HG02798 (cell line): Measurements from ENCODE around the gene POLN.
"Not testable (repeated sequence)": the region's sequence is repeated elsewhere in the genome, so short reads cannot be mapped to it uniquely, and the experiment has no call there.

Experiments used
- ATAC-seq: cut with Tn5 transposase; IDR thresholded peaks from one replicate; pipeline ENCODE4 v1.9.1; 2021; ENCODE audit warnings: mild to moderate bottlenecking; ENCODE audit not compliant: unreplicated experiment, poor library complexity

The POLN gene

GRCh38 chr4:2231082-2231481 lies 10.8 kb downstream of the POLN start:
- no peak for ATAC-seq

DNA sequence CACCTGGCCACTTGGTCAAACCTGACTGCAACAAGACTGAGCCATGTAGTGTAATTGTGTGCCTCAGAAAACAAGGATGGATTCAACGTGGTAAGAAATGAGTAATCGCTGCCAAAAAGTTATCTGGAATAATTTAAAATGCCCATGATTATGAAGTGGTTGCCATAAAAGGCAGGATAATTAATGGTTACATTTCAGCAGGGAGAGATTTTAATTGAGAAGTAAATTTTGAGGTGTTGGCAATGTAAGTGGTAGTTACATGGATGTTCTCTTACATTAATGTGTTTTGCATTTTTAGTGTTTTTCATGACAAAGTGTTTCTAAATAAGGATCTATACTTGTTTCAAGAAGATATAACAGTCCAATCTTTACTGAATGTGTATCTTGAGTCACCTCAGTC lies 15.7 kb downstream of the POLN start:
- no peak for ATAC-seq

DNA sequence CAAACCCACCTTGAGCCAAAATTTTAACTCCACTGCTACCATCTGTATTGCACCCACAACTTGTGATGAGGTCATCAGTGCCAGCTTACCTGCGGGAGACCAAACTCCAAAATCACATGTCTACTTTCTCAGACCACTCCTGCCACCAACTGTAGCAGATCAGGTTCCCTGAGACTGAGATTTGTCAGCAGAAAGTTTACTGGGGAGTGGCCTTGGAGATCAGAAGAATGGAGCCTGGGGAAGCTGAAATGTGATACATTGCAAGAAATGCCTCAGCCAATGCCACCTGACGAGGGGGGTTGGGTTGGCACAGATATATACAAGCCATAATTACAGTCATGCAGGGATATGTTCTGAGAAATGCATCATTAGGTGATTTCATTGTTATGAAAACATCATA lies 19.1 kb downstream of the POLN start:
- ATAC-seq: no peak

GRCh38 chr4:2221378-2221777 lies 20.5 kb downstream of the POLN start:
- ATAC-seq: not testable (repeated sequence)

DNA sequence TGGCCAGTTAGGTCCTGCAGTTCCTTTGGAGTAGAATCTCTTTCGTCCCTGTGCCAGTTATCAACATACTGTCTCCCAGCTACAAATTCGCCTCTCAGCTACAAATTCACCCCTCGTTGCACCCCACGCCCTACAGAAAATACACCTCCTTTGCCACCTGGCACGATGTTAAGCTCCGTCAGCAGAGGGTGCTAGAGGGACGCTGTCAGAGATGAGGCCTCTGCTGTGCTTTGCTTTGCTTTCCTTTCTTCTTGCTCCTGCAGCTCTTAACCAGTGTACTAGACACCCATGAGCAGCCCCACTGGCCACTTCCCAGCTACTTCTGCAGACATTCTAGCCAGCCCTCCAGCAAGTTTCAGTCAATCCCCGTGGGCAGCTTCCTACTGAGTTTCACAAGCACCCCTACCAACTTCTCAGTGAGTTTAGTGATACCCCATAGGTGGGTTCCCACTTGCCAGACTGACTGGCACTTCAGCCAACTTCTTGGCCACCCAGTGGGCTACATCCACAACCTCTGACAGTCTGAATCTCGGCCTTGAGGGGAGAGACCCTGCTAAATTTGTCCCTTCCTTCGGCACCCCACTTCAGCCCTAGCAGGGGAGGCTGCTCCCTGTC lies 21.8 kb downstream of the POLN start:
- peak; percentile 69 for ATAC-seq

DNA sequence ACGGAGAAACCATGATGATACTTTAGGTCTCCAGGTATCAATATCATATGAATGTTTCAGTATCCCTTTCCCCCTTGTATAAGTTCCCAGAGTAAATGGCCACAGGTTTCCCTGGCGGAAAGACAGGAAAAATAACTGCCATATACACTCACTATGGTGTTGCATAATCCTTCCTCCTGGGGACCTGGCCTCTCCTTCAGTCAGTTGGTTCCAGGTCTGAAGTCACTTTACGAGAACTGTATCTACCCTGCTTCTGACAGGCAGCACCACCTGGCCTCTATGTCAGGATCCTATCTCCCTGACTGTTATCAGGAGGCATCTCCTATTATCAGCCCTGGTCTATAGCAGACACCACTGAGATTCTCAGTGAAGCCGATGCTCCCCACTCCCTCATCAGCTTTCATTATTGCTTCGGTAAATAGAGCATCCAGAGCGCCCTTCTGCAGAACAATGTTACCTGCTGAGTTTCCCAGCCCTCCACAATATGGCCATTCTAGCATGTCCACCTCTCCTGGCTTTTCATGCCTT lies 22.6 kb downstream of the POLN start:
- ATAC-seq: no peak

DNA sequence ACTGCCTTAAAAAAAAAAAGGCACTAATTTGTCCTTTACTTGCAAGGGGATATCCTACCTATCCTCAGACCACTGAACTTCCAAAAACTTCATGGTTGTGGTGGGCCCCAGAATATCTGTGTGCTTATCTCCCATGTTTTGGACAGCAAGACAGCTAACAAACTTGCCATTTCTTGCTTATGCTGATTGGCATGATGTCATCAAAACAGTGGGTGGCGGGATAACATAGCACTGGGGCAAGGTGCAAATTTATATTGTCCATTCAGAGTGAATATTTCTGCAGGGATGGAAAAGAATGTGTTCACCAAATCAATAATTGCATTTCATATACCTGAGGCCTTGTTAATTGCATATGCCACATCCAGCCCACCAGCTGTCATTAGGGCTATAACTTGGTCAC lies 23.5 kb downstream of the POLN start:
- ATAC-seq: no peak

DNA sequence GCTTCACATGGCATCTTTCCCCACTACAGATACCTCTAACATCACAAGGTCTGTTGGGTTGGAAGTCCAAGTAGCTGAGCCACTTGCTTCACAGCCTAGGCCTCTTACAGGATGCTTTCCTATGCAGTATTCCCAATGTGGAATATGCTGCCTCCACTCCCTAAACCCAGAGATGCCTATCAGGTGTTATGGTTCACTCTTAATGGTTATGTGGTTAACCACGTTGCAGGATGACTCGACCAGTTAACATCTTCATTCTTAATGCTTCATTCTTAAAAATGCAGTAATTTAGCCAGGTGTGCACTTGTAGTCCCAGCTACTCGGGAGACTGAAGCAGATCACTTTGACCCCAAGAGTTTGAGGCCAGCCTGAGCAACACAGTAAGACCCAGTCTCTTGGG lies 24.2 kb downstream of the POLN start:
- ATAC-seq: no peak

- ATAC-seq: no peak
Observed at GRCh38 chr4:2212831-2213230, 29.1 kb downstream of the POLN start.

DNA sequence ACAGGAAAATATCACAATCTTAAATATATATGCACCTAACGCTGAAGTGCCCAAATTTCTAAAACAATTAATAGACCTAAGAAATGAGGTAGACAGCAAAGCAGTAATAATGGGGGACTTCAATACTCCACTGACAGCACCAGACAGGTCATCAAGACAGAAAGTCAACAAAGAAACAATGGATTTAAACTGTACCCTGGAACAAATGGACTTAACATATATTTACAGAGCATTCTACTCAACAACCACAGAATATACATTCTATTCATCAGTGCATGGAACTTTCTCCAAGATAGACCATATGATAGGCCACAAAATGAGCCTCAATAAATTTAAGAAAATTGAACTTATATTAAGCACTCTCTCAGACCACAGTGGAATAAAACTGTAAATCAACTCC lies 39.1 kb downstream of the POLN start:
- not testable (repeated sequence) for ATAC-seq

DNA sequence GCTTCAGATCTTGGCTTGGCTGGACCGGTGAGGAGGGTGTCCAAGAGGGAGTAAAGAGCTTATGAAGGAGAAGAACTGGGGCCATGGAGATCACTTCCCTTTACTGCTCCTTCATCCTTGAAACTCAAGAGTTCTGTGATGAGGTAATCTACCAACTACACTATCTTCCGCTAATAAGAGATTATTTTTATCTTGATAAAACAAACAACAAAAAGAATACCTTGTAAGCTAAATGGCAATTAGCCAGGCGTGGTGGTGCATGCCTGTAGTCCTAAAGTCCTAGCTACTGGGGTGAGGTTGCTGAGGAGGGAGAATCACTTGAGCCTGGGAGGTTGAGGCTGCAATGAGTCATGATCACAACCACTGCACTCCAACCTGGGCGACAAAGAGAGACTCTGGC lies 47.4 kb downstream of the POLN start:
- ATAC-seq: no peak

- ATAC-seq: no peak
Observed at GRCh38 chr4:2193326-2193725, 48.6 kb downstream of the POLN start.

GRCh38 chr4:2186865-2187172 lies 55.1 kb downstream of the POLN start:
- ATAC-seq: no peak

DNA sequence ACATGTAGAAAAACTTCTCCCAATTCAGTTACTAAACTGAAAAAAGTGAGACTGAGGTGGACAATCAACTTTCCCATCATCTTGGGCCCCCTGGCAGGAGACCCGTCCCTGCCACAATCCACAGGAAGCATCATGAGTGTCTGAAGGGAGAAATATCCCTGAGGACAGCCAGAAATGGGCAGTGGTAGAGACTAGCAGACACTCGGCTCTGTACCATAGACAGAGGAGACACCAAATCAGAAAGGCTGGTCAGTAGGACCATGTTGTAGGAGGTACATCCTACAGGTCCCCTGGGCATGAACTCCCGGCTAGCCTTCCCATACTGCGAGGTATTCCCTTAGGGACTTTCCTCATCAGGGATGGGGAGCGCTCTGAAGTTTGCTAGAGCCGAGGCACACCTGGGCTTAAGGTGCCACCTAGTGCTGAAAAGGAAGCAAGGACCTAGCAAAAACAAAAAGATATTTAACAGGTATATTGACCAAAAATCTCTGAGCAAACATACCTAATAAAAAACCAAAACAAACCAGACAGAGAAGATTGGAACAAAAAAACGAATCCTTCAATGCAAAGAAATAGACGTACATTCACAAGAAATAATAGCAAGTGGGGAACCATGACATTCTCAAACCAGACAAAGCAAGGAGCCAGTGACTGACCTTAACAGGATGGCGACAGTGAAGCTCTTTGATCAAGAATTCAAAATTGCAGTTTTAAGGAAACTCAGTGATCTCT lies 55.6 kb downstream of the POLN start:
- no peak for ATAC-seq

- ATAC-seq: no peak
Observed at GRCh38 chr4:2183394-2183793, 58.5 kb downstream of the POLN start.

GRCh38 chr4:2182994-2183393 lies 58.9 kb downstream of the POLN start:
- ATAC-seq: no peak

DNA sequence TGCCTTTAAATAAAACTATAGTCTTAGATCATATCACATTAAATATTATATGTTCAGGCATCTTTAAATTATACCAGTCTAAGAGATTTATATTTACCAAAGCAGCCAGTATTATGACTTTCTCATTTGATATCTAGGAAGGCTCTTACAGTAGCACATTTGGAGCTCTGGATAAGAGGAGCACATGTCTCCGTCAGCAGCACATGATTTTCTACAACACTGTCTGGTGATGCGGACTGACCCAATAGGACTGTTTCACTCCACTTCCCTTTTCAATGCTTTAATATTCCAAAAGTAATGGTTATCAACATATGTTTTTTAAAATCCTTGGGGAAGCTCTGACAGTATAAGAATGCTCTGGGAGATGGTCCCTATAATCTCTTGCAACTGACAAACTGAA lies 61.5 kb downstream of the POLN start:
- ATAC-seq: no peak

GRCh38 chr4:2179717-2180116 lies 62.2 kb downstream of the POLN start:
- ATAC-seq: no peak

- ATAC-seq: no peak
Observed at GRCh38 chr4:2178986-2179385, 62.9 kb downstream of the POLN start.

- no peak for ATAC-seq
Observed at GRCh38 chr4:2177443-2178093, 64.4 kb downstream of the POLN start.

- no peak for ATAC-seq
Observed at GRCh38 chr4:2175990-2176698, 65.8 kb downstream of the POLN start.
